Activated T-cell treated with anti-CD3 and anti-CD28 coated beads for 1 hour (primary cell): Measurements from ENCODE around the gene SRSF6.
"Not testable (repeated sequence)": the region's sequence is repeated elsewhere in the genome, so short reads cannot be mapped to it uniquely, and the experiment has no call there.

Experiments used
- DNase-seq: peaks from one replicate; pipeline ENCODE4 v3.0.0-alpha.2; 2020; ENCODE audit warnings: low read depth

SRSF6 gene

DNA sequence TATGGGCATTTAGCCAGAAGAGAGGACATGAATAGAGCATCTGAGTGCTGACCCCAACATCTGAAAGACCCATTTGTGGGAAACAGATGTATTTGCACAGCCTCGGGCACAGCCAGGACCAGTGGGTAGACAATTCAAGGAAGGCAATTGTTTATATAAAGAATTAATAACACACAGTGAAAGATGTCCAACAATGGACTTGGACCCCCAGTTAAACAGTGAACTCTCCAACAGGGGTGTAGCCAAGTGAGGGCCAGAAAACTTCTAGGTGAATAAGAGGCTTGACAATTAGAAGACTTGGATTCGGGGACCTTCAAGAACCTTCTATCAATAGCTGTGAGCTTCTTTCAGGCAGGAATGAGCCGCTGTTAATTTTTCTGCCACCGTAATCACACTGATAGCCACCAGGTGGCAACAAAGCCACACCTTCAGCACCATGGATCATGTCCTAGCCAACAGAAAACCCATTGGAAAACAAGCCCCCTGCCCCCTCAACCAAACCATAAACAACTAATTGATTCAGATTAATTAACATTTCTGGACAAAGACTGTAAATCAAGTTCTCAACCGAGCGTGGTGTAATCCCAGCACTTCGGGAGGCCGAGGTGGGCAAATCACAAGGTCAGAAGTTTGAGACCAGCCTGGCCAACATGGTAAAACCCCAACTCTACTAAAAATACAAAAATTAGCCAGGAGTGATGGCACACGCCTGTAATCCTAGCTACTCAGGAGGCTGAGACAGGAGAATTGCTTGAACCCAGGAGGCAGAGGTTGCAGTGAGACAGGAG, 8.8 kb upstream of the SRSF6 start:
- peak; percentile 28 for DNase-seq

DNA sequence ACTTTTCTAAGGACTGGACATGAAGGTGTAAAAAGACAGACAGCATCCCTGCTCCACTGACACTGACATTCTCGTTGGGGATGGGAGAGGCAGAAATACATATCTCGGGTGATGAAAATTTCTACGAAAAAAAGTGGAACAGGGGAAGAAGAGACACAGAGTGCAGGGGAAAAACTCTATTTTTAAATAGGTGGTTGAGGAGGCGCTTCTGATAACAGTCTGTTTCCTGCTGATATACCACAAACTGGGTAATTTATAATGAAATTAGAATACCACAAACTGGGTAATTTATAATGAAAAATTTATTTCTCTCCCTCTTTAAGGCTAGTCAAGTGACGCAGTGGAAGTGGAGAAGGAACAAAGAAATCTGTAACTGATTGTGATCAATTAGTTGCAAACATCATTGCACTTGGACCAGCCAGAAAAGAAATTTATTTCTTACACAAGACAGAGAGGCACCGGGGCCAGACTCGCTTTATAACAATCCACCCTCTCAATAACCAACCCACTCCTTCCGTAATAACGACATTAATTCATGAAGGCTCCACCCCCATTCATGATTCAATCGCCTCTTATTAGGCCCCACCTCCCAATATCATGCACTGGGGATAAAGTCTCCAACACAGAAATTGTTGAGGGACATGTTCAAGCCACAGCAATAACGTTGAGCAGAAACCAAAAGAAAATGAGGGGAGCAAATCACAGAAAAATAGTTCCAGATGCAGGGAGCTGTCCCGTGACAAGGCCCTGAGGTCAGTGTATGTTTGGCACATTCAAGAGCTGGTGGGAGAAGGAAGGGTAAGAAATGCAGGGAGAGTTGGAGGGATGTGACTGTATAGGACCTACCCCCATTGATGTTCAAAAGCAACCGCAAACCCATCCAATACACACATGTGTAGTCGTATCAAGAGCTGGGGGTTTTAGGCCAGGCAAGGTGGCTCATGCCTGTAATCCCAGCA, 6.6 kb upstream of the SRSF6 start:
- DNase-seq, result no peak

DNA sequence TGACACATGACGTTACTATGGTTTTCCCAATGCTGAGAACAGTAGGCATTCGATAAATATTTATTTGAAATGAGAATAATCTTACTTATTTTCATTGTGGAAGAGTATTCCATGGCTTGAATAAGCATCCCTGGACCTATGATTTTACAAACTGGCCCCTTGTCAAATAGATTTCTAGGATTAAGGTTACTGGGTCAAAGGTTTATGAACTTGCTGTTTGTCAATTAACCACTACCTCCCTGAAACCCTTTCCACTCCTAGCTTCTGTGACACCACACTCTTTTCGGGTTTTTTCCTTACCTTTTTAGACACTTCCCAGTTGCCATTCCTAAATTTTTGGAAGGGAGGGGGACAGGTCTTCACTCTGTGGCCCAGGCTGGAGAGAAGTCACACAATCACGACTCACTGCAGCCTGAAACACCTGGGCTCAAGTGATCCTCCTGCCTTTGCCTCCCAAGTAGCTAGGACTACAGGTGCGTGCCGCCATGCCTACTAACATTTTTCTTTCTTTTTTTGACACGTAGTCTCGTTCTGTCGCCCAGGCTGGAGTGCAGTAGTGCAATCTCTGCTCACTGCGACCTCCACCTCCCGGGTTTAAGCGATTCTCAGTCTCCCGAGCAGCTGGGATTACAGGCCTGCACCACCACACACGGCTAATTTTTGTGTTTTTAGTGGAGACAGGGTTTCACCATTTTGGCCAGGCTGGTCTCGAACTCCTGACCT, 5.1 kb upstream of the SRSF6 start:
- no peak for DNase-seq

DNA sequence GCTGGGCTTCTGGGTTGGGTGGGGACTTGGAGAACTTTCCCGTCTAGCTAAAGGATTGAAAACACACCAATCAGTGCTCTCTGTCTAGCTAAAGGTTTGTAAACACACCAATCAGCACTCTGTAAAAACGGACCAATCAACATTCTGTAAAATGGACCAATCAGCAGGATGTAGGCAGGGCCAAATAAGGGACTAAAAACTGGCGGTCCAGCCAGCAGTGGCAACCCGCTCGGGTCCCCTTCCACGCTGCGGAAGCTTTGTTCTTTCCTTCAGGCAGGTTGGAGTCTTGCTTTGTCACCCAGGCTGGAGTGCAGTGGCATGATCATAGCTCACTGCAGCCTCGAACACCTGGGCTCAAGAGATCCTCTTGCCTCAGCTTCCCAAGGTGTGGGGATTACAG, 1.4 kb upstream of the SRSF6 start:
- DNase-seq, result not testable (repeated sequence)

DNA sequence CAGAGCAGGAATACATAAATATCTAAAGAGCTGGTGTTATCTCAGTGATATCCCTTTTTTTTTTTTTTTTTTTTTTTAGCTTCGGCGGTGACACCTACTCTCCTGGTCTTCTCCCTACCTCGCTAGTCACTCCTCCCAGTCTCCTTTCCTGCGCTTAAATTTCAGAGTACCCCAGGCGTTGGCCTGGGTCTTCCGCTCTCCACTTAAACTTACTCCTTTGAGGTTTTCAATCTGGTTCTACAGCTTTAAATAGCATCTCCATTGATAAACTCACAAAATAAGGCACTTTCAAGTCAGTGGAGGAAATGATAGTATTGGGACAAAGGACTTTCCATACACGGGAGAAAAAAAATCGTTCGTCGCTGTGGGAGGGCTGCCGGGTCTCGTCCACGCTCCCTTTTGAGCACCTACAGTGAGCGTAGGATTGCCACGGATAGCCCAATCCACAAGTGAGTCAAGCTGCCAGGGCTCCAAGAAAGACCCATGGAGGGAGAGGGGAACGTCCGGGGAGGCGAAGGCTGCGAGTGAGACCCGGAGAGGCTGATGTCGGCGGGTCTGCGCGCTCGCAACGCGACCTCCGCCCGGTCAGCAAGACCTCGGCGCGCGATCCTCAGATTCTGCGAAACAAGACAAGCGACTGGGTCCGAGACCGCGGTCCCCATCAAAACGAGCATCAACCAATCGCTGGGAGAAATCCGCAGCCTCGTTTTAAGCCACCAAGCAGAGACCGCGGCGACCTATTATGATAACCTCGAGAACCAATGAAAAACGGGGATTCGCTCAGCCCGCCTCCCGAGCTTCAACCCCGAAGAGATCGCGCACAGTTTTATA, 672 bp upstream of the SRSF6 start:
- peak; percentile 71 for DNase-seq

DNA sequence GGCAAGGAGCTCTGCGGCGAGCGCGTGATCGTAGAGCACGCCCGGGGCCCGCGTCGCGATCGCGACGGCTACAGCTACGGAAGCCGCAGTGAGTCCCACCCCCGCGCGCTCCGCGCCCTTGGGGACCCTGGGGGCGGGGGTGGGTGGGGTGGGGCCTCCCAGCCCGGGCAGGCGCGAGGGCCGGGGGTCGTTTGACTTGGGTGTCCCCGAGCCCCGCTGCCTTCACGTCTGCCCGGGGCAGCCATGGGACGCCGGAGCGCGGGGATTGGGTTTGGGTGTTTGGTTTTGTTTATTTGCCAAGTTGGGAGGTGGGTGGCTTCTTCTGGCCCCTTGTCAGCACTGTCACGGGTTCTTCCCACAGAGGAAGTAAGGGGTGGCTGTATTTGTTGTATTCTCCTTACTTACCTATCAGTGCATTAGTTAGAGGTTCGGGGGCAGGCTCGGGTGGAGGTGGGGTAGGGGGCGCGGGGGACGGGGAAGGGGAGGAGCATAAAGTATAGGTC, 777 bp downstream of the SRSF6 start:
- no peak for DNase-seq

DNA sequence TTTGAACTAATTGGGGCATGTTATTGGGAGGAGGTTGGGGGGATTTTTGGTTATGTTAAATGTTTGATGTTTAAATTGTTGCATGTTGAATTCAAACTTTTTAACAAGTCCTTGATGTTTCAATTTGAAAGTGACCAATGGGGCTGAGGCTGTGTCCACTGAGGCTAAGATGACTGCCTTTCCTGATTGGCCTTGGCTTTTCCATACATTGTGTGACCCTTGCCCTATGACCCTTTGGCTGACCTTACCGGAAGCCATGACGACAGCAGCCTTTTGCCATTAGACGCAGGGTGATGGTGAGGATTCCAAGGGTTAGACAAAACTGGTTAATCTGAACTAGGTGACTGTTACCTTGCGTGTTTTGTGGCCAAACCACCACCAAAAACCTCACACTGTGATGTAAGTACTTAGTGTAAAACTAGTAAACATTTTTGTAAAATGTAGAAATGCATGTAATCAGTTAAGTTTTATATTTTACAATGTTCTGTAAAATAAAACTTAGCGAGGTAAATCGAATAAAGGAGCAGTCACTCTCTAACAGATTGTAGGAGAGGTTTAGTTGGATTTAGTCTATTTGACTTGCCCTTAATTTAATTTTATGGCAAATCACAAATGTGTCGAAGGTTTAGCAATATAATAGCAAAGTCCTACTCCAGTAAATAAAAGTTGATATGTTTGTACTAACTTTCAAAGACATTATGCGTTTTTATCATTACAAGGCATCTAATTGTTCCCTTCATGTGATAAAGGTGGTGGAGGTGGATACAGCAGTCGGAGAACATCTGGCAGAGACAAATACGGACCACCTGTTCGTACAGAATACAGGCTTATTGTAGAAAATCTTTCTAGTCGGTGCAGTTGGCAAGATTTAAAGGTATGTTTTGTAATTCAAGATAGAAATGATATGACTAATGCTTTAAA, 1.6 kb downstream of the SRSF6 start:
- no peak for DNase-seq

DNA sequence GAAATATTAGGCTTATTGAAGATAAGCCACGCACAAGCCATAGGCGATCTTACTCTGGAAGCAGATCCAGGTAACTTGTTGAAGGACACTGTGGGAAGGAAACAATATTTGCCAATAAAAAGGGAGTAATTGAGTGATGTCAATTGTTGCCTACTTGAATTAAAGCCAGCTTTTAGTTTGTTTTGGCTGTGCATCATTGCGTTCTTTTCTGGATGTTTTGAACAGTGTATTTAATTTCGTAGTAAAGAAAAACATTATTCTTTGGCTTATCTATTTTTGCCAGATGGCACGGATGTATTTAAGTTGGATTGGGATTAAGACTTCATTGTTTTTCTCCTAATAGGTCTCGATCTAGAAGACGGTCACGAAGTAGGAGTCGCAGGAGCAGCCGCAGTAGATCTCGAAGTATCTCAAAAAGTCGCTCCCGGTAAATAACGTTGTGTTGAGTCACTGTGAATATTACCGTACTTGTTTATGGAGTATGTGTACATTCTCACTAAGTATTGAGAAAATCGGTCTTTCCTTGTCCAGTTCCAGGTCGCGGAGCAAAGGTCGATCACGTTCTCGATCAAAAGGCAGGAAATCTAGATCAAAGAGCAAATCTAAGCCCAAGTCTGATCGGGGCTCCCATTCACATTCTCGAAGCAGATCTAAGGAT, 2.6 kb downstream of the SRSF6 start:
- DNase-seq, result no peak

DNA sequence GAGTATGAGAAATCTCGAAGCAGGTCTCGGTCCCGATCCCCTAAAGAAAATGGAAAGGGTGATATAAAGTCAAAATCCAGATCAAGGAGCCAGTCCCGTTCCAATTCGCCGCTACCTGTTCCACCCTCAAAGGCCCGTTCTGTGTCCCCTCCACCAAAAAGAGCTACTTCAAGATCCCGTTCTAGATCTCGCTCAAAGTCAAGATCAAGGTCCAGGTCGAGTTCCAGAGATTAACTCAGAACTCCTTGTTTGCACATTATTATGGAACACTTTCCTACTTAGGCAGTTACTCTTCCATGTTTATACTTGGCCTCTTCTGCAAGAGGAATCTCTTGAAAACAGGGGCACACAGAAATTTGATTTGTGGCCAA, 3.1 kb downstream of the SRSF6 start:
- DNase-seq, result no peak

DNA sequence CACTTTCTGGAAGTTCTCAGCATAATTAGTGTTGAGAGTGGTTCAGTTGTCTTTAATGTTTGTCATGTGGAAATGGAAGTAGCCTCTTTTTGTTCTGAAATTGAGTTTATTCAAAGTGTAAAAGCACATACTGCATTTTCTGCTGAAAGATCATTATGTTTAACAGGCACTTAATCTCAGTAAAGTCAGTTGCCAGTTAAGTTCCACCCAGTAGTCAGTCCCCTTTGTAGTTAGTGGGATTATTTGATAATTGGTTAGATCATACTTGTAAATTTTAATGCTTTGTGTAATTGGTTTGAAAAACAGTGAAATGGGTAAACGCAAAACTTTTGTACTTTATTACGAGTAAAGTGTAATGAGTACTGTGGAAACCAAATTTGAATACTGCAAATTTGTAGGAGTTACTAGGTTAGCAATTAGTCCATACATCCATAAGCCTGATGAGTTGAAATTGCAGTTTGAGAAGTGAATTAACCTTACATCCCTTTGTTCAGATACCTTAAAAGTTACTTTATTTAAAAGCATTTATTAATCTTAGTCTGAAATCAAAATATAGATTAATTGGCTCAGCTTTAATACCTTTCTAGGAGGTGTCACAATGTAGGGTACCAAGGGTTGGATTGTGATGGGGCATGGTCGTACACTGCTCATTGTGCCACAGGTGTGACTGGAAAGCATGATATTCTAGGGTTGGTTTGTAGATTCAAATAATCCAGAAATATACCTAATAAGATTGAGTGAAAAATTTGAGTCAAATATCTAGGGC, 4.4 kb downstream of the SRSF6 start:
- no peak for DNase-seq

DNA sequence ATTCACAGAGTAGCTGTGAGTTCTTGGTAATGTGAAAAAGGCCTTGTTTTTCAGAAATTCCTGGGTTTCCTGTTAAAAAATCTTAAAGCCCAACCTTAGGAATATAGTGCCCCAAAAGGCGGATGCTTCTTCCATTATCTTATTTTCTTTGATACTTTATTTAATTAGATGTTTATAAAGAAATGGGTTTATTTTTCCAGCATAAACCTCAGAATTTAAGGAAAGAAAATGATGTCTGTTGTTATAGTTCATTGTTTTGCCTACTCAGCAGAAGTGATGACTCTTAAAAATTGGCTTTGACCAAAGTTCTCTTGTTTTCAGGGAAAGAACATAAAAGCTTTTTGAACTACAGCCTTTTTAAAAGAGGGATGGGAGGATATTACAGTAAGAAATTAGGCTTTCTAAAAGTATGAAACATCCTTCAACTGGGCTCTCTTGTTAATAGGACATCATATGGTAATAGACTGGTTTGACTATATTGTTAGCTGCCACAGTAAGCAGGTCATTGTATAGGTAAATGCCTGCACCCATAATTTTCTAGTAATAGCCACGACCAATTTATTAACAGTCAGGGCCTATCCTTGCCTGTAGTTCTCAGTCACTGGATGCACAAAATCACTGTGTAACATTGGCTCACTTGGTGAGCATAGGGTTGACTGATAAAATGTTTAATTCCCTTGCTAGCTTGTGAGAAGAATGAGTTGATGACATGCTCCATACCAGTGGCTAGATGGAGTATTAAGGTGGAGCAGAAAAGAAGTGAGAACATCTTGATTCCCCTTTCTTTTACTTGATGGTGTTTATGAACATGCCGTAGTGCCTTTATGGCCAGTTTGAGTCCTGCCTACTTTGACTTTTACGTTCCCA, 5.2 kb downstream of the SRSF6 start:
- no peak for DNase-seq

DNA sequence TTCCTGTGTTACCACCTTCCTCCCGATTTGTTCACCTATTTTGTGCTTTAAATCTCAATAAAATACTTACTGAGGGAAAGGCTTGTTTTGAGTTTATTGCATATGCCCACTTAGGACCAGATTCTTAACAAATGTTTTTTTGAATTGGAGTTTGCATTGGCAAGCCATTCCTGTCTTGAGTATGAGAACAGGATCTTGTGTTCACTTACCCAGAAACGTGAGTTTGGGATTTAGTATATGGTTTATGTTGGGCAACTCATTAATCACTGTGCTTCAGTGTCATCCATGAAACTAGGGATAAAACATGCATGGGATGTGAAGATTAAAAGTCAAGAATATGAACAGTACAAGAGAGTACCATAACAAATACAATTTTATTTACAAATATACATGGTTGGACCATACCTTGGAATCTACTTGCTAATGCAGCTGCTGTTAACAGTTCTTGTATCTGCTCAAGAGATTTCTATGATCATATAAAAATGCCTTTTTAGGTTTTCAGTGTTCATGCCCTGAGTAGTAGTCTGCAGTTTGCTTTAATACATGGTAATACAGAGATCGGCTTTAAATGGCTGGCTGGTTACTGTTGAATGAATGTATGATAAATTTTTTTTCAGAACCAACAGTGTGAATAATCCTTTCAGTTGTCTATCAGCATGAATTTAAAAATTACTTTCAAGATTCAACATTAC, 6.0 kb downstream of the SRSF6 start:
- no peak for DNase-seq

DNA sequence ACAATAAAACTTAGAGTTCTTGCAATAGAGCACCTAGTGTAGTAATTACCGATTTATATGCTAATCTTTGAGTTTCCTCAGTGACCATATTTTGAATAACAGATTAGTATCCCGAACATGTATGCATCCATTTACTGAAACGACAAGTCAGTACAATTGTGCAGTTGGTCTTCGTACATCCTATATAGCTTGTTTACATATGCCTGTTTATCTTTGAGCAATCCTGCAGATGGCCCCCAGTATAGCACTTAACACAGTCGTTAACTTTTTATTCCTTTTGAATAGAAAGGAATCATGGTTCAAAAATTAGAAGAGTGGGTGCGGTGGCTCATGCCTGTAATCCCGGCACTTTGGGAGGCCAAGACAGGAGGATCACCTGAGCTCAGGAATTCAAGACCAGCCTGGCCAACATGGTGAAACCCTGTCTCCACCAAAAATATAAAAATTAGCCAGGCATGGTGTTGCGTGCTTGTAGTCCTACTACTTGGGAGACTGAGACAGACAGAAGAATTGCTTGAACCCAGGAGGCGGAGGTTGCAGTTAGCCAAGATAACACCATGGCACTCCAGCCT, 6.6 kb downstream of the SRSF6 start:
- no peak for DNase-seq

DNA sequence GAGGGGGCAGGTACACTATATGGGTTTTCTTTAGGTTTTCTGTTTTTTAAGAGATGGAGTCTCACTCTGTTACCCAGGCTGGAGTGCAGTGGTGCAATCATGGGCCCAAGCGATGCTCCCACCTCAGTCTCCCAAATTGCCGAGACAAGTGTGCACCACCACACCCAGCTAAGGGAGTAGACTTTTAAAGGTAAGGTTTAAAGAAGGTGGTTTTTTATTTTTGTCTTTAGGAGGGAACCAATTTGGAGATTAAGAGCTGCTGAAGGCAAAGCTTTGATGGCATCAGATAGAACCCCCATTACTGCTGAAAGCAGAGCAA, 7.9 kb downstream of the SRSF6 start:
- no peak for DNase-seq

DNA sequence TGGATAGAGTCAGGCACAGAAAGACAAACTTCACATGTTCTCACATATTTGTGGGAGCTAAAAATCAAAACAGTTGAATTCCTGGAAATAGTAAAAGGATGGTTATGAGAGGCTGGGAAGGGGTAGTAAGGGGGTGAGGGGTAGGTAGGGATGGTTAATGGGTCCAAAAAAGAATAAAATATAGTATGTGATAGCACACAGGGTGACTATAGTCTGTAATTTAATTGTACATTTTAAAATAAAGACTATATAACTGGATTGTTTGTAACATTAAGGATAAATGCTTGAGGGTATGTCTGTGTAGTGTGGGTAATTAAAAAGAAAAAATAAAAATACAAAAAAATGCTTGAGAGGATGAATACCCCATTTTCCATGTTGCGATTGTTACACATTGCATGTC, 9.9 kb downstream of the SRSF6 start:
- DNase-seq, result no peak

DNA sequence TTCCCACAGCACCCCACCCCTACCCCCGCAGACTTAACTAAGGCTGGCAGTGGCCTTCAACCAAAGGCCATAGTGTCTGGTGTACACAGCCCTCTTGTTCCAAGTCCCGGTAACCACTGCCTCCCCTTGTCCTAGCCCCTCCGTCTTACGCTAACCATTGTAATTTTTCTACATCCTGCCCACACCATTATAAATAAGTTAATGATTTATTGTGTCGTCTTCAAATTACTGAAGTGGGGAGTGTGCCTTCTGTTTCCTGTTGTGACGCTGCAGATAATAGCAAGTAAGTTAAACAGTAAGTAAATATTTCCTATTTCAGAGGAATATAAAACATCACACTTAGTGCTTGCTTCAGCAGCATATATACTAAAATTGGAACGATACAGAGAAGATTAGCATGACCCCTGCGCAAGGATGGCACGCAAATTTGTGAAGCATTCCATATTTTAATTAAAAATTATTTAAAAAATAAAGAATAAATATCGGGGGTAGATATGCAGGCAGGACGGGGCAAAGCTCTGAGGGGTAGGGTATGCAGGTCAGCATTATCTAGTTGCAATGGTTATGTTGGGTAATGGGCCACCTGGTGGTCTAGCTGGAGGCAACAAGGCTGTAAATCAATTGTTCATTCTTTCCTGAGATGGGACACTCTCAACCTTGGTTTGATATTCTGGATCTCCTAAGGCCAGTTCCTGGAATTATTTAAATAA, 15.1 kb downstream of the SRSF6 start:
- DNase-seq, result no peak

DNA sequence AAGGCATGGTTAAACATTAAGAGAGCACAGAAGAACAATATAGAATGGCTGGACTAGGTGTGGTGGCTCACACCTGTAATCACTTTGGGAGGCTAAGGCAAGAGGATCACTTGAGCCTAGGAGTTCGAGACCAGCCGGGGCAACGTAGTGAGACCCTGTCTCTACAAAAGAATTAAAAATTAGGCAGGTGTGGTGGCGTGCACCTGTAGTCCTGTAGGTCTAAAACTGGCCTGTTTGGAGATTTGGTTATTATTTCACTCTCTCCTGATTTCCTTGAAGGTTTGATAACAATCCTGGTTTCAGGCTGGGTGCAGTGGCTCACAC, 15.6 kb downstream of the SRSF6 start:
- DNase-seq, result no peak
